Measurements from ENCODE around the gene EIPR1.

- TF ChIP-seq POLR2A (IDR thresholded peaks at IDR 0.05; ENCODE audit: low read depth, low read length) (no peak), POLR2AphosphoS5 (IDR thresholded peaks at IDR 0.05; ENCODE audit: low read depth, low read length) (no peak)
Observed at GRCh38 chr2:3141696-3142095, 235.9 kb downstream of the EIPR1 start.
